CD14-positive monocyte (primary cell): Measurements from ENCODE around the gene TSPYL6. TPM values are rescaled to one million over a fixed set of nuclear protein-coding genes. Genes with fewer than 3 reads are reported as not detected.

Experiments
- DNase-seq, 3 donors: peaks; one replicate each; pipeline ENCODE4 v3.0.0-alpha.2; 2011 to 2022
- H2AFZ ChIP-seq: 2 replicates; pipeline ENCODE4 v1.6.0; 2012; ENCODE audit warnings: mild to moderate bottlenecking, low read depth, low read length, inconsistent platforms; ENCODE audit not compliant: insufficient read depth, poor library complexity, severe bottlenecking
- H3K27ac ChIP-seq, 2 donors: 1 replicate in 1 of 2; 2 replicates in 1 of 2; pipeline ENCODE4 v1.5.1; 2012 to 2013; ENCODE audit warnings: low read length in 2 of 2, control low read depth in 1 of 2, inconsistent platforms in 1 of 2, low read depth in 1 of 2, mild to moderate bottlenecking in 1 of 2
- H3K27me3 ChIP-seq, 2 donors: one replicate each; pipeline versions ENCODE4 v1.6.0 to v1.6.1; 2011 to 2013; ENCODE audit warnings: low read length in 2 of 2; ENCODE audit not compliant: control insufficient read depth in 2 of 2, insufficient read depth in 2 of 2
- H3K36me3 ChIP-seq, 2 donors: replicated peaks in 1 of 2; 1 replicate in 1 of 2; 2 replicates in 1 of 2; pipeline versions ENCODE4 v1.5.1 to v1.6.1; 2012 to 2013; ENCODE audit warnings: low read length in 2 of 2, control low read depth in 1 of 2, inconsistent platforms in 1 of 2, mild to moderate bottlenecking in 1 of 2; ENCODE audit not compliant: insufficient read depth in 2 of 2, control insufficient read depth in 1 of 2
- H3K4me1 ChIP-seq, 2 donors: 1 replicate in 1 of 2; 2 replicates in 1 of 2; pipeline versions ENCODE4 v1.5.1 to v1.6.1; 2012 to 2013; ENCODE audit warnings: low read length in 2 of 2, control low read depth in 1 of 2, inconsistent platforms in 1 of 2, mild to moderate bottlenecking in 1 of 2, moderate library complexity in 1 of 2; ENCODE audit not compliant: insufficient read depth in 2 of 2, control insufficient read depth in 1 of 2
- H3K4me2 ChIP-seq: replicated peaks from 2 replicates; pipeline ENCODE3; 2012; ENCODE audit warnings: low read length, moderate library complexity, mild to moderate bottlenecking; ENCODE audit not compliant: poor library complexity, severe bottlenecking; ENCODE audit errors: extremely low read depth
- H3K4me3 ChIP-seq, 3 experiments: fragments of 200-600 bp in 1 of 3; sonication (generic) in 1 of 3; replicated peaks in 1 of 3; 1 replicate in 2 of 3; 2 replicates in 1 of 3; pipeline ENCODE4 v1.5.1; 2011 to 2013; ENCODE audit warnings: low read length in 3 of 3, mild to moderate bottlenecking in 3 of 3, control low read depth in 2 of 3, low read depth in 2 of 3, inconsistent platforms in 1 of 3, moderate library complexity in 1 of 3
- H3K79me2 ChIP-seq: 2 replicates; pipeline ENCODE4 v1.6.0; 2012; ENCODE audit warnings: mild to moderate bottlenecking, control low read depth, inconsistent platforms, low read length, moderate library complexity; ENCODE audit not compliant: insufficient read depth
- H3K9ac ChIP-seq: 2 replicates; pipeline ENCODE4 v1.6.0; 2017; ENCODE audit warnings: low read length, mild to moderate bottlenecking; ENCODE audit not compliant: insufficient read depth, poor library complexity, severe bottlenecking
- H3K9me3 ChIP-seq, 2 donors: replicated peaks in 1 of 2; 1 replicate in 1 of 2; 2 replicates in 1 of 2; pipeline versions ENCODE4 v1.5.1 to v1.6.1; 2012 to 2013; ENCODE audit warnings: low read length in 2 of 2, control low read depth in 1 of 2; ENCODE audit not compliant: control insufficient read depth in 1 of 2, insufficient read depth in 1 of 2
- H4K20me1 ChIP-seq: 2 replicates; pipeline ENCODE4 v1.6.0; 2012; ENCODE audit warnings: mild to moderate bottlenecking, low read length, control low read depth, moderate library complexity; ENCODE audit not compliant: insufficient read depth
- H3K27ac Mint-ChIP-seq, 7 donors: one replicate each; pipeline ENCODE4 v1.8.0; 2020; ENCODE audit warnings: mild to moderate bottlenecking in 7 of 7, mixed read lengths in 7 of 7, moderate library complexity in 6 of 7, inconsistent platforms in 2 of 7
- H3K27me3 Mint-ChIP-seq, 3 donors: one replicate each; pipeline ENCODE4 v1.8.0; 2021 to 2022; ENCODE audit warnings: low read depth in 3 of 3, mild to moderate bottlenecking in 3 of 3, mixed read lengths in 3 of 3, moderate library complexity in 3 of 3, inconsistent platforms in 1 of 3
- H3K36me3 Mint-ChIP-seq, 2 donors: one replicate each; pipeline ENCODE4 v1.8.0; 2020; ENCODE audit warnings: mixed read lengths in 2 of 2, inconsistent platforms in 1 of 2, mild to moderate bottlenecking in 1 of 2
- H3K4me1 Mint-ChIP-seq: one replicate; pipeline ENCODE4 v1.8.0; 2020; ENCODE audit warnings: mild to moderate bottlenecking, mixed read lengths
- H3K4me3 Mint-ChIP-seq, 2 donors: one replicate each; pipeline ENCODE4 v1.8.0; 2020; ENCODE audit warnings: mild to moderate bottlenecking in 2 of 2, mixed read lengths in 2 of 2, moderate library complexity in 1 of 2
- H3K9me3 Mint-ChIP-seq, 7 donors: one replicate each; pipeline ENCODE4 v1.8.0; 2020 to 2022; ENCODE audit warnings: mixed read lengths in 7 of 7, mild to moderate bottlenecking in 6 of 7, moderate library complexity in 6 of 7, inconsistent platforms in 2 of 7
- WGBS: methylation state at CpG from one replicate; pipeline ENCODE4 v1.1.5; 2013; ENCODE audit warnings: missing lambda C conversion rate; ENCODE audit not compliant: insufficient coverage; 5-methylcytosine and 5-hydroxymethylcytosine counted together
- intact Hi-C, 2 donors: fragments of 100-400 bp; cut with micrococcal nuclease; formaldehyde crosslinking; loops; one replicate each; pipeline versions ENCODE4 v1.15.0 to v1.15.1; 2023
- polyA plus RNA-seq, 3 donors: library from polyadenylated mRNA; depleted of rRNA in 1 of 3; unstranded in 2 of 3; stranded (reverse) in 1 of 3; fragments of 300-500 nt in 2 of 3; fragments of >200 nt in 1 of 3; fragmentation: Illumina TruSeq in 2 of 3; gene quantifications; 1 replicate in 2 of 3; 2 replicates in 1 of 3; pipeline ENCODE4 v1.2.3, GENCODE V29; 2012 to 2021
- TF ChIP-seq, protein P1 (sequence below): fragments of 200-600 bp; IDR thresholded peaks from one replicate; pipeline ENCODE4 v1.8.0; 2022; ENCODE audit warnings: antibody characterized with exemption, mild to moderate bottlenecking

Gene TSPYL6
- polyA plus RNA-seq, 3 donors = not detected

GRCh38 chr2:54258166-54258565 lies 2.1 kb upstream of the TSPYL6 start:
- H3K4me3 Mint-ChIP-seq = no peak overlapping the region
- no peaks in the 10 kb centered on the region for H3K4me1 Mint-ChIP-seq
- intact Hi-C loops = no loop called here
- Histone ChIP-seq H3K9me3 (peaks cover 10 to 22% of the 10 kb centered on the region in 2 donors), H3K9ac (no peak overlapping the region), H3K4me2 (no peak overlapping the region), H3K79me2 (no peaks in the 10 kb centered on the region), H3K27me3 (no peaks in the 10 kb centered on the region), H3K4me3 (no peak overlapping the region), H4K20me1 (no peaks in the 10 kb centered on the region), H3K27ac (no peak overlapping the region), H3K36me3 (no peaks in the 10 kb centered on the region), H2AFZ (no peak overlapping the region), H3K4me1 (no peaks in the 10 kb centered on the region)
- peaks cover 9 to 16% (median 12%) of the 10 kb centered on the region in 7 donors for H3K9me3 Mint-ChIP-seq
- DNase-seq = no peak
- no peak overlapping the region for H3K27ac Mint-ChIP-seq
- no peaks in the 10 kb centered on the region for H3K27me3 Mint-ChIP-seq
- TF ChIP-seq, protein P1, sequence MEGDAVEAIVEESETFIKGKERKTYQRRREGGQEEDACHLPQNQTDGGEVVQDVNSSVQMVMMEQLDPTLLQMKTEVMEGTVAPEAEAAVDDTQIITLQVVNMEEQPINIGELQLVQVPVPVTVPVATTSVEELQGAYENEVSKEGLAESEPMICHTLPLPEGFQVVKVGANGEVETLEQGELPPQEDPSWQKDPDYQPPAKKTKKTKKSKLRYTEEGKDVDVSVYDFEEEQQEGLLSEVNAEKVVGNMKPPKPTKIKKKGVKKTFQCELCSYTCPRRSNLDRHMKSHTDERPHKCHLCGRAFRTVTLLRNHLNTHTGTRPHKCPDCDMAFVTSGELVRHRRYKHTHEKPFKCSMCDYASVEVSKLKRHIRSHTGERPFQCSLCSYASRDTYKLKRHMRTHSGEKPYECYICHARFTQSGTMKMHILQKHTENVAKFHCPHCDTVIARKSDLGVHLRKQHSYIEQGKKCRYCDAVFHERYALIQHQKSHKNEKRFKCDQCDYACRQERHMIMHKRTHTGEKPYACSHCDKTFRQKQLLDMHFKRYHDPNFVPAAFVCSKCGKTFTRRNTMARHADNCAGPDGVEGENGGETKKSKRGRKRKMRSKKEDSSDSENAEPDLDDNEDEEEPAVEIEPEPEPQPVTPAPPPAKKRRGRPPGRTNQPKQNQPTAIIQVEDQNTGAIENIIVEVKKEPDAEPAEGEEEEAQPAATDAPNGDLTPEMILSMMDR = no peak
- 96% methylated on average over 2 of the region's 2 CpGs for WGBS
- peaks cover 3 to 6% of the 10 kb centered on the region in 2 donors for H3K36me3 Mint-ChIP-seq

DNA sequence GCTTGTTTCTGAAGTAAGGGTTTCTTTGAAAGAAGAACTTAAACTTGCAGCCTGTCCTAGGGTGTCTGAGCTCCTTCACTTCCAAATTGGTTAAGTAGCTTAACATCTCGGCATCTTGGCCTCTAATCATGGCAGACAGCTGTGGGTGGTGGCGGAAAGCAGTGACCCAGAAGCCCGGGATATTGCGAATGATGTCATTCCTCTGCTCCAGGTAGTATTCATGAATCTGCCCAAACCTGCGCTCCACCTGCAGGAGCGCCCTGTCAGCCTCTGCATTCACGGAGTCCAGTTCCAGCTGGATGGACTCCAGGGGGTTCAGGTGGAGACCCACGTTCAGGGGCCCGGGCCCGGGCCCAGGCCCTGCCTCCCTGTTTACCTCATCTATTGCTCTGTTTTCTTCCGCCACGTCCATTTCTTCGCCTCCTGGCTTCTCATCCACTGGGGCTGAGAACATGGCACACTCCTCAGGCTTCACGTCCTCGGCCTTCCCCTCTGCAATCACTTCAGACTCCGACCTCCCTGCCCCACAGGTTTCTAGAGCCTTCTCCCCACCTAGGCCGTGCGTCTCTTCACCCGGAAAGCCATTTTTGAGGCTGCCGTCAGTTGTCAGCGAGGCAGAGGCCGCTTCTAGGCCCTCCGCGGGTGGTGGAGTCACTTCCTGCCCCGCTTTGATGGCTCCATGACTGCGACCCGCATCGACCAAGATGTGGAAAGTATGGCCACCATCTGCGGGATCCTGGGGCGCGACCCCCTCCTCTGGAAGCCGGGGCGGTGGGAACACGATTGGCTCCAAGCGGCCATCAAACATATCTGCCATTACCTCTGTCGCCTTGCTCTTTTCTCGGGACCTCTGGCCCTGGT lies 569 bp downstream of the TSPYL6 start:
- Mint-ChIP-seq H3K36me3 (peaks cover 0 to 6% of the 10 kb centered on the region in 2 donors), H3K4me3 (no peak overlapping the region)
- TF ChIP-seq, protein P1 = no peak

More for the DNA sequence above, 569 bp downstream of the TSPYL6 start:
- Histone ChIP-seq H4K20me1 (no peaks in the 10 kb centered on the region), H3K36me3 (no peaks in the 10 kb centered on the region), H3K27ac (no peak overlapping the region), H3K9ac (no peak overlapping the region), H3K9me3 (peaks cover 10 to 20% of the 10 kb centered on the region in 2 donors), H3K79me2 (no peaks in the 10 kb centered on the region), H3K4me3 (no peak overlapping the region), H3K27me3 (no peaks in the 10 kb centered on the region), H3K4me1 (no peaks in the 10 kb centered on the region), H3K4me2 (no peak overlapping the region), H2AFZ (no peak overlapping the region)
- Mint-ChIP-seq H3K4me1 (no peaks in the 10 kb centered on the region), H3K27me3 (no peaks in the 10 kb centered on the region), H3K9me3 (peaks cover 9 to 16% (median 12%) of the 10 kb centered on the region in 7 donors), H3K27ac (no peak overlapping the region)
- intact Hi-C loops = no loop called here
- DNase-seq = no peak
- WGBS = 96% methylated on average over 33 of the region's 37 CpGs
